ENCODE data around the gene MEGF10.
"Not testable (repeated sequence)": the region's sequence is repeated elsewhere in the genome, so short reads cannot be mapped to it uniquely, and the experiment has no call there.

Gene MEGF10

GRCh38 chr5:127290019-127290945, at the start of gene MEGF10:
TSS of gene MEGF10 (plus strand) at chr5:127290796. CDS start at chr5:127331309, 40,513 bp downstream.
- DNase-seq (ENCODE audit: low read depth), result peak; percentile 20

- no peak for DNase-seq (ENCODE audit: low read depth)
Measured at GRCh38 chr5:127243011-127243410, 47.6 kb upstream of the MEGF10 start.

- peak; percentile 57 for DNase-seq (ENCODE audit: low read depth)
Measured at GRCh38 chr5:127254729-127255284, 35.8 kb upstream of the MEGF10 start.

- DNase-seq (ENCODE audit: low read depth), result no peak
Measured at GRCh38 chr5:127256886-127257597, 33.6 kb upstream of the MEGF10 start.

- peak; percentile 34 for DNase-seq (ENCODE audit: low read depth)
Measured at GRCh38 chr5:127260686-127261085, 29.9 kb upstream of the MEGF10 start.

- DNase-seq (ENCODE audit: low read depth), result not testable (repeated sequence)
Measured at GRCh38 chr5:127265473-127265872, 25.1 kb upstream of the MEGF10 start.

DNA sequence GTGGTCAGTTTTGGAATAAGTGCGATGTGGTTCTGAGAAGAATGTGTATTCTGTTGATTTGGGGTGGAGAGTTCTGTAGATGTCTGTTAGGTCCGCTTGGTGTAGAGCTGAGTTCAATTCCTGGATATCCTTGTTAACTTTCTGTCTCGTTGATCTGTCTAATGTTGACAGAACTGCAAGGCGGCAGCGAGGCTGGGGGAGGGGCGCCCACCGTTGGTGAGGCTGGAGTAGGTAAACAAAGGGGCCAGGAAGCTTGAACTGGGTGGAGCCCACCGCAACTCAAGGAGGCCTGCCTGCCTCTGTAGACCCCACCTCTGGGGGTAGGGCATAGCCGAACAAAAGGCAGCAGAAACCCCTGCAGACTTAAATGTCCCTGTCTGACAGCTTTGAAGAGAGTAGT, 22.3 kb upstream of the MEGF10 start:
- not testable (repeated sequence) for DNase-seq (ENCODE audit: low read depth)

GRCh38 chr5:127270713-127271112, 19.9 kb upstream of the MEGF10 start:
- not testable (repeated sequence) for DNase-seq (ENCODE audit: low read depth)

DNA sequence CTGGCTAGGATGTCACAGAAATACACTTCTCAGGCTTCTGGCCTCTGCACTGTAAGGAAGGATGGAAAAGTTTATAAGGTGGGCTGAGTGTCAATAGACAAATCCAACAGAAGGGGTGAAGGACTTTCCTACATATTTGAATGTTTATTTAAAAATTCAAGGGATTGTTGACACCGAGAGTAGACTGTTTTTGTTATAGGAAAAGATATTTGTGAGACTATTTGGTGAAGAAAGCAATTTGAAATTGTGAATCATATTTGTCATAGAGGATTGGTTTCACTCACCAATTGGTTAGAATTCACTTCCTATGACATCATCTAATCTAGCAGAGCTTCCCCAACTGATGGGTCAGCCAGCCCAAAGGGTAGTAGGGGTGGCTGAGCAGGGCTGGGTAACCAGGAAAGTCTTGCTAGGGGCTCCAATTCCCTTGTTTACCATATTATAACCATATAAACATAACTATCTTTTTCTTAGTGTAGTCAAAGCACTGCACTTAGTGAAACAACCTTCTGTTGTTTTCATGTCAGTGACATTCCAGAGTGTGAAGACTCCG, 14.9 kb upstream of the MEGF10 start:
- DNase-seq (ENCODE audit: low read depth), result no peak

DNA sequence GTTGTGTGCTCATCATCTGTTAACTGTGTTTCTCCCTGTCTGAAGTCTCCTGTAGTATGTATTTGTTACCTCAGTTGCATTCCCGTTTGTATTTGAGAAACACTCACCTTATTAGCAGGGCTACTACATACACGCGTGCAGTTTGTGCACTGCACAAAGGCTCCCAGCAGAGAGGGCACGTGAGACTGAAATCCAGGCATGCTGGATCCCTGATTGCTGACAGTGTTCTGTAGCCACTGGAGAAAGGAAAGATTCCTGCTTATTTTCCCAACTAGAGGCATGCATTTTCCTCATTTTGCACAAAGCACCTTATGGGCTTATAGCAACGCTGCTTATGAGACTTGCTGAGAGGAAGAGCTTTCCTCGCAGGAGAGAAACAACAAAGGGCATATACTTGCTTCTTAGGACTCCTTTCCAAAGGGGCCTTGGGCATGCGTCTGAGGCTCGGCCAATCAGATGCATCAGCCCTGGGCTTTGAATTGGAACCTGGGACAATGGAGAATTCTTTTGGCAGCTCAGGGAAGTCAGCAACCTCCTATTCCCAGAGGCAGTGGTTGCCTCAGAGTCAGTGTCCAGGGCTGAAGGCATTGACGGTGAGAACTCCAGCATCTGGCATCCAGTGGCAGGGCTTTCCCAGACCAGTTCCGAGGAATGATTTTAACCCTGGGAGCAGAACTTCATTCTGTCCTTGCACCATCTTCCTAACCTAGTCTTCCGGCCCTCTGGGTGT, 9.9 kb upstream of the MEGF10 start:
- peak; percentile 3 for DNase-seq (ENCODE audit: low read depth)

- DNase-seq (ENCODE audit: low read depth), result no peak
Measured at GRCh38 chr5:127281609-127282008, 9.0 kb upstream of the MEGF10 start.

GRCh38 chr5:127288676-127289075, 1.9 kb upstream of the MEGF10 start:
- DNase-seq (ENCODE audit: low read depth), result no peak

DNA sequence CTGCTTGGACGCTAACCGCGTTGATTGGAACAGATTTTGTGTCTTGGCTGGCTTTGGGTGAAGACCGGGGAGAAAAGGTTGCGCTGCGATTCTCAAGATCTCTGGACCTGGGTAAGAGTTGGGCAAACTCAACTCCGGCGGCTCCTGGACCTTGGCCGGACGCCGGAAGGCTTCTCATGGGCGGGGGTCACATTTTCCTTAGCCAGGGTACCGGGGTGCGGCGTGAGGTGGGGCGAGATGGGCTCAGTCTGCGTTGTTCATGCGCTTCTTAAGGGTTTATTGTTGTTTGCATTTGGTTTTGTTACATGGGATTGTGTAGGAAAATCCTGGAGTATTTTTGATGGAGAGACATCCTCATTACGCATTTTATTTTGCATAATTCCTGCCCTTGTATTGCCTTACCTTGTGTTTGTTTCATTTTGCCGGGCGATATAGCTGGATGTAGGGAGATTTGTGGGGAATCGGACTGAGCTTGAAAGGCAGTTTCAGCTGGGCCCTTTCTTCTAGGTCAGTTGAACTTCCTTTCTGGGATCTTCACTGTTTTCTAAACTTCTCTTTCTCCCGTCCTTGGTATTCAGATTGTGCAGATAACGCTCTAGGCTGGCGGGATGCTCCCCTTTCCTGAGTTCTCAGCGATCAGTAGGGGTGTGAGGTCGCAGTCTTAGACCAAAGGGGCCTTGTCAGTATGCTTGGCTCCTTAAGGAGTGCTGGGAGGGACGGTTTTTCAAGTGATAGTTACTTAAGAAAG, 524 bp downstream of the MEGF10 start:
- no peak for DNase-seq (ENCODE audit: low read depth)

GRCh38 chr5:127292030-127292735, 1.6 kb downstream of the MEGF10 start:
- DNase-seq (ENCODE audit: low read depth), result no peak

DNA sequence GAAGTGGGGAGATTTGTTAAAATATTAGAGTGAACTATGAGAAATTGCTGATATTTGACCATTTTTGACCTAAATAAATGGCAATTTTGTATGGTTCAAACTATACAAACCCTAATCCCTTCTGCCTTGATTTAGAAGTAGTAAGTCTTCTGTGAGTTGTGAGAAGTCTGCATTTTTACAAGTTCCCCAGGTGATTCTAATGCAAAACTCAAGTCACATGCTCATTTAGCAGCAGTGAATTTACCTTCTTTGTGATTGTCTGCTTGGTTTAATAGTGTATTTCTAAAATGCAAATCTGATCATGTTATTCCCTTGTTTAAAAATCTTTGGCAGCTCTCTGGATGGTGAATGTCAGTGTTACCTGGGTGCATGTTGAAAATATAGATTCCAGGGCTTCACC, 2.8 kb downstream of the MEGF10 start:
- DNase-seq (ENCODE audit: low read depth), result no peak

DNA sequence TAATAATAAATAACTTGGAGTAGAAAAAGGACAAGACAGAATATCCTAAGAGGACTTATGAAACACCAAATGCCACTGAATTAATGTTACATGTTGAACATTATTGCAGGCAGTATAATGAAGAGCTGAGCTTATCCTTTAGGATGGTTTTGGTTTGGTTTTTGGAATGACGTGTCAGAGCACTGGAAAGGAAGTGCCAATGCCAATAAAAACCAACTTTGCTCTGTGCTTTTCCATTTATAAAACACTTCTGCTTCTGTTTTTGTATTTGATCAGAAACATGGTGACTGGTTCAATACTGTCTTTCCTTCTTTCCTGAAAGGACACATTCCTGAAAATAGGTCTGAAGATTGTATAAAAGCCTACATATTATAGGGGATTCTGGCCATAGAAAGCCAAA, 4.2 kb downstream of the MEGF10 start:
- DNase-seq (ENCODE audit: low read depth), result no peak

DNA sequence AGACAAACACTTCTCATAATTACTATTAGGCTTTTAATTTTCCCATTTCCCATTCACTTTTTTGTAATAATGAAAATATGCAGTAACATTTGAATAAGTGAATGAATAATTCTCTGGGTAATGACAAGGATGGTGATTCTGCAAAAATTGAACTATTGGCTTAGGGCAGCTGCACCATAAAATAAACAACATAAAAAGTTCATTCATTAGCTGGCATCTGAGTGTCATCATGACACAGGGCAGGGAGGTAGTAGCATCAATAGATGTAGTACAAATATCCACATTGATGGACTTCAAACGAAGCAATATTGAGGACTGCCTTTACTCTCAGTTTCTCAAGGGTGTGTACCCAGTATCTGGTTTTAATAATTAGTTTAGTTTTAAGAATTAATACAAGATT, 4.9 kb downstream of the MEGF10 start:
- DNase-seq (ENCODE audit: low read depth), result no peak

- DNase-seq (ENCODE audit: low read depth), result peak; percentile 85
Measured at GRCh38 chr5:127296321-127296720, 5.7 kb downstream of the MEGF10 start.

- peak; percentile 26 for DNase-seq (ENCODE audit: low read depth)
Measured at GRCh38 chr5:127296894-127297293, 6.3 kb downstream of the MEGF10 start.

DNA sequence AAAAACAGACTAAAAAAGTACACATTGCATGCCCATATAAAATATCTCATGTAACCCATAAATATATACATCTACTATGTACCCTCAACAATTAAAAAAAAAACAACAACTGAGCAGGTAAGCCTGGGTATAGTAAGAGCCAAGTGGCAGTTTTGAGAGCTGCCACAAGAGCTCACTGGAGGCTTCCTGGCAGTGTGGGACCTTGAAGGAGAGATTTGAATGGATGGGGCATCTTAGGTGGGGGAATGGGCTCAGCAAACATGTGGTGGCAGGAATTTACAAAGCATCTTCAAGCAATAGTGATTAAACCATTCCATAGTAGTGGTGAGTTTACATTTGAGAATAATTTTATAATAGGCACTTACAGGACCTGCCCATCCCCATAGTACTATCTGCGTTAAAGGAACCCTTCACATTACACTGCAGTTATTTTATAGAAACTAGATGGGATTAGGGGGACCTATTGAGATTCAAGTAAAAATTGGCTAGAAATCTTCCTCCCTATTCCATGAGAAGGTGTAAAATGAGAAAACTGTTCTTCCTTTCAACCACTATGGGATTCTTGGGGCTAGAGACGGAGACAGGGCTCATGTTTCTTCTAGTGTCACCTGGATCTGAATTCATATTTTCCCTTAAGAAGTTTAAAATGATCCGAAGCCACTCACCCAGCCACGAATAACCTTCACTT, 6.9 kb downstream of the MEGF10 start:
- DNase-seq (ENCODE audit: low read depth), result no peak

All from amniotic epithelial cell (primary cell).